HG02885 (cell line): Measurements from ENCODE around the gene RRH.
"Not testable (repeated sequence)": the region's sequence is repeated elsewhere in the genome, so short reads cannot be mapped to it uniquely, and the experiment has no call there.

Source experiments
- ATAC-seq: cut with Tn5 transposase; IDR thresholded peaks from one replicate; pipeline ENCODE4 v1.9.1; 2021; ENCODE audit warnings: mild to moderate bottlenecking; ENCODE audit not compliant: unreplicated experiment, poor library complexity

RRH gene, protein sequence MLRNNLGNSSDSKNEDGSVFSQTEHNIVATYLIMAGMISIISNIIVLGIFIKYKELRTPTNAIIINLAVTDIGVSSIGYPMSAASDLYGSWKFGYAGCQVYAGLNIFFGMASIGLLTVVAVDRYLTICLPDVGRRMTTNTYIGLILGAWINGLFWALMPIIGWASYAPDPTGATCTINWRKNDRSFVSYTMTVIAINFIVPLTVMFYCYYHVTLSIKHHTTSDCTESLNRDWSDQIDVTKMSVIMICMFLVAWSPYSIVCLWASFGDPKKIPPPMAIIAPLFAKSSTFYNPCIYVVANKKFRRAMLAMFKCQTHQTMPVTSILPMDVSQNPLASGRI

DNA sequence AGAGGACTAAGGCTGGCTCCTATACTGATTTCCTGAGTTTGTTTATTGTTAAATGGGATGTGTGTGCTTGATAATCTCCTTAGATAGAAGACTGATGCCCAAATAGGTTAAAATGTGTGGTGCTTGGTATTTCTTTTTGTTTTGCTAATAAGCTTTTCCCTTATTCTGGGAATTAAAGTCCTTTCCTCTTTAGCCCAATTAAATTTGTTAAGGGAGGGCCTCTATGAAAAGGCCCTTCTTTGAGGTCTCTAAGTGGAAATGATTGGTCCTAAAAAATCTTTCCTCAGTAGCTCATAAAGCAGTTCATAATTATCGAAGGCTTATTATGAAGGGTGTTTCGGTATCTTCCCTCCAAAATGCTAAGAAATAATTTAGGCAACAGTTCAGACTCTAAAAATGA lies at the start of gene RRH:
TSS of gene RRH (plus strand) at position 301 of the 400 bp plus-strand sequence. CDS start at position 357, 56 bp downstream.
- ATAC-seq: no peak

DNA sequence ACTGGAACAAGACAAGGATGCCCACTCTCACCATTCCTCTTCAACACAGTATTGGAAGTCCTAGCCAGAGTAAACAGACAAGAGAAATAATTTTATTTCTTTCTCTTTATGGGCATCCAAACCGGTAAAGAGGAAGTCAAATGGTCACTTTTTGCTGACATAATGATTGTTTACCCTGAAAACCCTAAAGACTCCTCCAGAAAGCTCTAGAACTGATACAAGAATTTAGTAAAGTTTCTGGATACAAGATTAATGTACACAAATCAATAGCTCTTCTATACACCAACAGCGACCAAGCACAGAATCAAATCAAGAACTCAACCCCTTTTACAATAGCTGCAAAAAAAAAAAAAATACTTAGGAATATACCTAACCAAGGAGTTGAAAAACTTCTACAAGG lies 45.7 kb upstream of the RRH start:
- ATAC-seq: not testable (repeated sequence)

DNA sequence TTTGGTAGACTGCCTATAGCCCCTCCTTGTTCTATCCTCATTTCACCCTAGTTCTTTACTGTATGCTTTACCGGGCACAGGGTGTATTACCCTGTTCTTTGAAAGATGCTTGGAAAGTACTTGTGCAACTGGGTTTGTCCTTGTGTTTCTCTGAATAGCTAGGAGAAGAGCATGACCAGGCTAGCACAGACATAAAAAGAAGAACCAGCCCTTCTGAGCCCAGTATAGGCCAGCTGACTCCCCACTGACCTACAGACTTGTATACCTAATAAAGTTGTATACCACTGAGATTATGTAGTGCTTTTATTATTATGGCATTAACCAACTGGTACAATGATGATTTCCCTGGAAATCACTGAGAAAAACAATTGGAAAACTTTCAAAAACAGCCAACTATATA lies 40.9 kb upstream of the RRH start:
- ATAC-seq: no peak

DNA sequence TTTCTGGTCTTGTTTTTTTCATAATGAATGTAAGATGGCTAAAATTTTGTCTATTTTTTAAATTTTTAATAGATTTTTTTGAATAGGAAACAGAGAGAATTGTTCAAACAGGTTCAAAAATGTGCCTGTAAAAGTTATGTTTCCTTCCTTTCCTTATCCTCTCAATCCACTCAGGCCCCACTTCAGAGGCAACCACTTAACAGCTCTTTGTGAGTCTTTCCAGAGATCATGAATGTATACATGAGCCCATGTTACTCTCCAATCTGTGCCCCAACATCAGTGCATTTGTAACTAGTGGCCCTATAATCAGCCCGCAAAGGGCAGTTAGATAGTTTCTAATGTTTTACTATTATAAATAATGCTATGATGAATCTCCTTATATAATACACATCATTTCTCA lies 40.0 kb upstream of the RRH start:
- ATAC-seq: no peak

- ATAC-seq: no peak
Measured at GRCh38 chr4:109795059-109795458, 32.7 kb upstream of the RRH start.

DNA sequence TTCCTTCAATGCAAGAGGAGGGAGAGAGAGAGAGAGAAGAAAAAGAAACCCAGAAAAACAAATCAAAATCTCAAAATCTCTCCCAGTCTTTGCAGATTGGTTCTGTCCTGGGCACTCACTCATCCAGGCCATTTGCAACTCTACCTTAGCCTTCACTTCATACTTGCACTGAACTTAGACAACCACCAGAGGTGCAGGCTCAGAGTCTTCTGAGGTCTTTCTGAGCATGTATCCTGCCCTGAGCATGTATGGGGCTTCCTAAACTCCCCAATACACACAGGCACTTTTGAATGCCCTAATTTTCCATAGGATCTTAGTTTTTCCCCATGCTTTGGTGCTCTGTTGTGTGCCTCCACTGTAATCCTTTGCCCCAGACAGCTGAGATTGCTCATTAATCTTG lies 28.9 kb upstream of the RRH start:
- no peak for ATAC-seq

GRCh38 chr4:109801099-109801789 lies 26.5 kb upstream of the RRH start:
- ATAC-seq: no peak

- ATAC-seq: no peak
Measured at GRCh38 chr4:109801895-109802319, 25.9 kb upstream of the RRH start, which contains the start of gene CFI. CFI (minus strand) TSS chr4:109801999; CDS start chr4:109801971, 28 bp downstream.

GRCh38 chr4:109803924-109804571 lies 23.7 kb upstream of the RRH start:
- peak; percentile 76 for ATAC-seq

DNA sequence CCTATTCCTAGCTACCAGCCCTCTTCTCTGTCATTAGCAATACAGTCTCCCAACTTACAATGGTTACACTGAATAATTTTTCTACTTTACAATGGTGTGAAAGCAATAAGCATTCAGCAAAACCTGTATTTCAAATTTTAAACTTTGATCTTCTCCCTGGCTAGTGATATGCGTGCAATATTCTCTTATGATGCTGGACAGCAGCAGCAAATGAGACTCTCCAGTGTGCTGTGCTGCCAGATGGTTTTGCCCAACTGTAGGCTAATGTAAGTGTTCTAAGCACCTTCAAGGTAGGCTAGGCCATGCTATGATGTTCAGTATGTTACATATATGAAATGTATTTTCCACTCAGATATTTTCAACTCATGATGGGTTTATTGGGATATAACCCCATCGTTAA lies 18.1 kb upstream of the RRH start:
- ATAC-seq: no peak

DNA sequence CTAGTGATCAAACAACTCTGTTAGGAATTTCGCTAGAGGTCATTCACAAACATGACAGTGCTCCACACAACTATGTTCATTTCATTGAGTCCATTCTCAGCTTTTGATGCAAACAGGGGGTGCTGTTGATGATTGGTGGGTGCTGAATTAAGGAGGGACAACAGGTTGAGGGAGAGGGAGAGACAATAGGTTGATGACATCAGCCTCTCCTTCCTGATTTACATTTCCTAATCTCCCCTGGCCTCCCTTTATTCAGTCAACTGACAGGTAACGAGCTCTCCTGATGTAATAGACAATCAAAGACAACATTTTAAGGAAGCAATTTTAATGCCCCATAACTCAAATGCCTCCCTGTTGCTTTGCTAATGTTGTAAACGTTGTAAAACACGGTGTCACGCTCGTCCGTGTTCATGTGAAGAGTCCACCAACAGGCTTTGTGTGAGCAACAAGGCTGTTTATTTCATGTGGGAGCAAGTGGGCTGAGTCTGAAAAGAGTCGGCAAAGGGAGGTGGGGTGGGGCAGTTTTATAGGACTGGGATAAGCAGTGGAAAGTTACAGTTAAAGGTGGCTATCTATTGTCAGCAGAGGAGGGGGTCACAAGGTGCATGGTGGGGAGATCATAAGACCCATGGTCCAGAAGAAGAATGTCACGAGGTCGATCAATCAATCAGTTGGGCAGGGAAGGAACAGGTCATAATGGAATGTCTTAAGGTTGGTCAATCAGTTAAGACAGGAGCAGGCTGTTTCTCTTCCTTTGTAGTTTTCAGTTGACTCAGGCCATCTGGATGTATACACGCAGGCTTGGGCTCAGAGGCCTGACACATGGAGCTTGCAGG lies 17.0 kb upstream of the RRH start:
- no peak for ATAC-seq

DNA sequence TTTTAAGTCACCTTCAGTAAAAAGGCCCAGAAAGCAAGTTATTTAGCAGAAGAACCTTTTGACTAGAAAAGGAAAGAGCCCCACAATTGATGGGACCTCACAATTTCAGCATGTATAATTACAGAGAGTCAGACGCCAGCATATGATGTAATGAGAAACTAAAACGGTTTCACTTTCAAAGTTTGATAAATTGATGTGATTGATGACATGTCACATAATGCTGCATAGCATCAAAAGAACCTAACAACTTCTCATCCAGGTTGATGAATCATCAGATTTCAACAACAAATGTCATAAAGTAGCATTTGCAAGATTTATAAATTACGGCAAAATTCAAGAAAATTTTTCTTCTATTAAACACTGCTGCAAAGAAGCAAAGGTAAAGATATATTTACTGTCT lies 16.1 kb upstream of the RRH start:
- ATAC-seq: no peak

DNA sequence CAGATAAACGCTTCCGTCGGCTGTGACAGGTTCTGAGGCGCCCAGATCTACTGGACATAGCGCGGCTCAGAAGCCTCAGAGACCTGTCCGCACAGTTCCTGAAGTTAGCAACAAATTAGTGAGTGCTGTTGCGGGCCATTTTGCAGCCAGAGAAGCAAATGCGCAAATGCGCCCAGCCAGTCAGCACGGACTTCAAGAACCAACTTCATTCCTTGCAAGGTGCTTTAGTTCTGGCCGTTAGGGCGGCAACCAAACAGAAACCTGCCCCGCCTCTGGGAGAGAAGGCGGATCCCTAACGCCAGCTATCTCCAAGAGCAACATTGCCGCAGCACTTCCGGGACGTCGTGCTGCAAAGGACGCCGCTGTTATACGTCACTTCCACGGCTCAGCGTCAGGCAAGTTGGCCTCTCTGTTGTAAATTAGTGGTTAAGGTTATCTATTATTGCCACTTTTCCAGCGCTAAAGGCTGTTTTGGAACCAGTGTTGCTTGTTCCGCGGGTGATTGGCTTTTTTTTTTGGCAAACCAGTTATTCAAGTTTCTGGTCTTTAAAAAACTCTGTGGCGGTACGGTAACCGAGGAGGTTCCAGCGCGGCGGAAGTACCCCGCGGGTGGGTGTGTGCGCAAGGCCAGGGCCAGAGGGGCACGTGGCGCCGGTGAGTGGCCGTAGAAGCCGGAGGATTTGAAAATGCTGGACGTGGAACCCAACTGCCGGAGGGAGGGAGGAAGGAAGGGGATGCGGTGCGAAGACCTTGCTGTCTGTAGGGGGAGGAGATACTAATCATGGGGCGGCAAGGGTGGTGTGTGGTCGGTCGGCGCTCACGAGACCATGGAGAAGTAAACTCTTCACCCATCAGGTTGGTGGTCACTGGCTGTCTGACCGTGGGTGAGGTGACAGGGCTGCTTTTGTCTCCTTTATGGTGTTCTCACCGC lies 12.4 kb upstream of the RRH start, which contains the start of gene GAR1:
TSS of gene GAR1 (plus strand) at position 612 of the 931 bp plus-strand sequence. CDS start 403 bp downstream, outside the sequence.
- ATAC-seq: peak; percentile 99

DNA sequence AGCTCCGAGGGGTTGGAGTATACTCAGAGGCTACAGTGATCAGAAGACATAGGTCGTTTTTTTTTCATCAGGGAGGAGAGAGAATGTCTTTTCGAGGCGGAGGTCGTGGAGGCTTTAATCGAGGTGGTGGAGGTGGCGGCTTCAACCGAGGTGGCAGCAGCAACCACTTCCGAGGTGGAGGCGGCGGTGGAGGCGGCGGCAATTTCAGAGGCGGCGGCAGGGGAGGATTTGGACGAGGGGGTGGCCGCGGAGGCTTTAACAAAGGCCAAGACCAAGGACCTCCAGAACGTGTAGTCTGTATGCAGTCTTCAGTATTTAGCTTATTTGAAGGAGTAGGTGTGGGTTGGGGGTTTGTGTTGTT lies 11.7 kb upstream of the RRH start:
- ATAC-seq: no peak

DNA sequence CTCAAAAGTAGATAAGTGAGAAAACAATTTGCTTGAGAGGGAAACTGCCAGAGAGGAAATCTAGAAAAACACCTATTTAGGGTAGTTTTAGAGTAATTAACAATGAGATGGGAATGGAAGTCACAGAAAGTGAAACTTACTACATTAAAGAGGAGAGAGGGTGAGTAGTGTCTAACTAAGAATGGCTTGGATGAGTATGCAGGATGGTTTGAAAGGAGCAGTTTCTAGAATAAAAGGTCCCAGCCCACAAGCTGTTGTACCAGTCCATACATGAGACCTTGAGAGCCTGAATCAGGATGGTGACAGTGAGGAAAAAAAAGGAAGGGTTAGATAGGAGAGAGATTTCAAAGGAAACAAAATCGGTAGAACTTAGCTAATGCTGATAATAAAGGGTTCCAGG lies 10.9 kb upstream of the RRH start:
- ATAC-seq: no peak

DNA sequence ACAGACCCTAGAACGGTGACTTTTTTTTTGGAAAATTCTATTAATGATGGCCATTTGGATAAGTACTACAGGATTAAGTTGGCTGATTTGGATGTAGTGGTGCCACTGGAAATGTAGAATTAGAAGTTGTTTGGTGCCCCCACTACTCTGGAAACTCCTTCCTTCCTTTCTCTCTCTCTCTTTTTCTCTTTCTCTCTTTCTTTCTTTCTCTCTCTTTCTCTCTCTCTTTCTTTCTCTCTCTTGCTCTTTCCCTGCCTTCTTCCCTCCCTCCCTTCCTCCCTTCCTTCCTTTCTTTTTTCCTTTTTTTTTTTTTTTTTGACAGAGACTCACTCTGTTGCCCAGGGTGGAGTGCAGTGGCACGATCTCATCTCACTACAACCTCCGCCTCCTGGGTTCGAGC lies 9.5 kb upstream of the RRH start:
- ATAC-seq: no peak

DNA sequence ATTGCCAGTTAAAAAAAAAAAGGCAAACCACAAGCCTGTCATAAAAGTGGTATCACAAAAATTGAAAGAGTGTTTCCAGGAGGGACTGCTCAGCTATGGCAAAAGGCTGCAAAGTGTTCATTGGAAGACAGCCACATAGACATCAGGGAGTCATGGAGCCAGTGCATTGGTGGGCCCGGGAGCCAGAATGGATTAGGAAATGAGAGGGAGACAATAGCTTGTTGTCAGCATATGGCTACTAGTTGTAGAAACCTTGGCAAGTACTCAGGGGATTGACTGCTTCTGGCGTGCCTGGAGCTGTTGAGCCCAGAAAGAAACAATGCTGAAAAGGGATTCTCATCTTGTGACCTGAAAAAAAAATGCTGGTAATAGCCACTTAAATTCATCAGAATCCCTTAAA lies 7.2 kb upstream of the RRH start:
- no peak for ATAC-seq

GRCh38 chr4:109821185-109821584 lies 6.6 kb upstream of the RRH start:
- ATAC-seq: no peak

DNA sequence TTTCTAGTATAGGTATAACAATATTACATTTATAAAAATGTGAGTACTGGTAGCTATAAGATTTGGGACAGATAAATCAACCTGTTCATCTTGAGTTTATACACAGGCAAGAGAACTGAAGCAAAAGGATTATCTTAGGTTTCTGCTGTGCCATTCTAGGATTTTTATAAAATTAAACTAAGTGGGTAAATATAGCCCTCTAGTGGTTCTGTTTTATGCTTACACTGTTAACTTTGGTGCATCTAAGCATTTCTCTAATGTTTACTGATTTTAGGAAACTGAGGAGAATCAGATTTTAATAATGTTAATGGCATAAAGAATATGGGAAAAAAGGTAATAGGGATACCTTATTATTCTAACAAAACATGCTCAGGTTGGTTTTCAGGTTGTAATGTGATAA lies 1.1 kb upstream of the RRH start:
- ATAC-seq: peak; percentile 68
